HEK293 (cell line): Measurements from ENCODE around the gene CRIP2.

Source experiments
- GLIS2 ChIP-seq: fragments of 450-650 bp; formaldehyde crosslinking; IDR thresholded peaks from 2 replicates; pipeline ENCODE4 v1.5.1; 2016; ENCODE audit warnings: missing biosample characterization, missing genetic modification characterization
- HOXC10 ChIP-seq: sonication (generic); formaldehyde crosslinking; IDR thresholded peaks from 2 replicates; pipeline ENCODE4 v1.8.1; 2023; ENCODE audit warnings: mild to moderate bottlenecking, missing genetic modification reagents
- HOXD13 ChIP-seq: sonication (generic); formaldehyde crosslinking; IDR thresholded peaks from 2 replicates; pipeline ENCODE4 v1.8.0; 2022; ENCODE audit warnings: missing genetic modification reagents, borderline replicate concordance
- KLF9 ChIP-seq: fragments of 450-650 bp; formaldehyde crosslinking; IDR thresholded peaks from 2 replicates; pipeline ENCODE4 v1.5.1; 2016; ENCODE audit warnings: missing biosample characterization, missing genetic modification characterization, low read depth
- PBX3 ChIP-seq: sonication (generic); formaldehyde crosslinking; IDR thresholded peaks from 2 replicates; pipeline ENCODE4 v1.8.1; 2022; ENCODE audit warnings: mild to moderate bottlenecking, moderate library complexity, missing genetic modification reagents
- PRDM2 ChIP-seq: fragments of 450-650 bp; formaldehyde crosslinking; IDR thresholded peaks from 2 replicates; pipeline ENCODE4 v1.5.1; 2016; ENCODE audit warnings: missing biosample characterization, missing genetic modification characterization, borderline replicate concordance
- SP3 ChIP-seq: fragments of 450-650 bp; formaldehyde crosslinking; IDR thresholded peaks from 2 replicates; pipeline ENCODE4 v1.5.1; 2016; ENCODE audit warnings: missing biosample characterization, missing genetic modification characterization
- WT1 ChIP-seq: fragments of 450-650 bp; formaldehyde crosslinking; IDR thresholded peaks from 2 replicates; pipeline ENCODE4 v1.5.1; 2016; ENCODE audit warnings: missing biosample characterization, missing genetic modification characterization
- ZFHX2 ChIP-seq: fragments of 450-650 bp; formaldehyde crosslinking; conservative IDR thresholded peaks from 2 replicates; pipeline ENCODE4 v1.5.1; 2016; ENCODE audit warnings: missing biosample characterization, missing genetic modification characterization
- ZFP41 ChIP-seq: fragments of 450-650 bp; formaldehyde crosslinking; IDR thresholded peaks from 2 replicates; pipeline ENCODE4 v1.5.1; 2016; ENCODE audit warnings: missing biosample characterization, missing genetic modification characterization, borderline replicate concordance
- ZNF138 ChIP-seq: fragments of 450-650 bp; formaldehyde crosslinking; IDR thresholded peaks from 2 replicates; pipeline ENCODE4 v1.5.1; 2016; ENCODE audit warnings: missing biosample characterization, missing genetic modification characterization, borderline replicate concordance
- ZNF140 ChIP-seq: fragments of 450-650 bp; formaldehyde crosslinking; IDR thresholded peaks from 2 replicates; pipeline ENCODE4 v1.5.1; 2016; ENCODE audit warnings: missing biosample characterization, missing genetic modification characterization
- ZNF24 ChIP-seq: fragments of 450-650 bp; formaldehyde crosslinking; IDR thresholded peaks from 2 replicates; pipeline ENCODE4 v1.5.1; 2016; ENCODE audit warnings: missing biosample characterization, missing genetic modification characterization
- ZNF248 ChIP-seq: fragments of 450-650 bp; formaldehyde crosslinking; IDR thresholded peaks from 2 replicates; pipeline ENCODE4 v1.5.1; 2017; ENCODE audit warnings: missing biosample characterization, missing genetic modification characterization
- ZNF366 ChIP-seq: fragments of 450-650 bp; formaldehyde crosslinking; conservative IDR thresholded peaks from 2 replicates; pipeline ENCODE4 v1.5.1; 2016; ENCODE audit warnings: missing biosample characterization, missing genetic modification characterization
- ZNF621 ChIP-seq: fragments of 450-650 bp; formaldehyde crosslinking; IDR thresholded peaks from 2 replicates; pipeline ENCODE4 v1.5.1; 2017; ENCODE audit warnings: missing biosample characterization, missing genetic modification characterization
- ZNF623 ChIP-seq: fragments of 450-650 bp; formaldehyde crosslinking; IDR thresholded peaks from 2 replicates; pipeline ENCODE4 v1.5.1; 2016; ENCODE audit warnings: missing biosample characterization, missing genetic modification characterization
- TF ChIP-seq, protein P1 (sequence below): fragments of 450-650 bp; formaldehyde crosslinking; IDR thresholded peaks from 2 replicates; pipeline ENCODE4 v1.5.1; 2017; ENCODE audit warnings: missing biosample characterization, missing genetic modification characterization
- TF ChIP-seq, protein P2 (sequence below): fragments of 450-650 bp; formaldehyde crosslinking; IDR thresholded peaks from 2 replicates; pipeline ENCODE4 v1.5.1; 2016; ENCODE audit warnings: missing biosample characterization, missing genetic modification characterization
- TF ChIP-seq, protein P3 (sequence below): fragments of 450-650 bp; formaldehyde crosslinking; IDR thresholded peaks from 2 replicates; pipeline ENCODE4 v1.5.1; 2016; ENCODE audit warnings: missing biosample characterization, missing genetic modification characterization

The CRIP2 gene

DNA sequence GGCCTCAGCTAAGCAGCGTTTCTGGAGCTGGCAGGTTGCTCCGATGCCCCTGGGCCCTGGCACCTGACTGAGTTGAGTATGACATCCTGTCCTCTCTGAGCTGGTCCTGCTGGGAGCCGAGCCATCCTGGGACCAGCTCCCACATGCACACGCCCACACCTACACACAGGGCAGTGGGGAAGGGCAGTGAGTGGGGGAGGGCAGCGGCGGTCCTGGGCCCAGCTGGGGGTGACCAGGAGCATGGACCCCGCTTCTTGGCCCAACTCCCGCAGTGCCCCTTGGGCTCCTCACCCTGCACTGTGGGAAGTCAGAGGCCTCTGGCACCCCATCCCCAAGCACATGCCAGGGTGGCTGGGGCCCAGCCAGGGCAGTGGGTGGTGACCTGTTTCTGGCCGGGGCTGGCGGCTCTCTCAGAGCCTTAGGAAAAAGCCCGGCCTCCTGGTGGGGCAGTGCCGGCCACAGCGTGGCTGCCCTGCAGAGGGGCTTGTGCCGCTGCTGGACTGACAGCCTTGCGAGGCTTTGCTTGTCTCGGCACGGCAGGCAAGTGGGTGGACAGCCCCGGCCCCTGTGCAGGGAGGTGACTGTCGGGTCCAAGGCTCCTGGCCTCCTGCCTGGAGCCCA, 5.9 kb upstream of the CRIP2 start (continued):
- TF ChIP-seq PRDM2 (tag by site-specific recombination) = no peak
- TF ChIP-seq, protein P1, sequence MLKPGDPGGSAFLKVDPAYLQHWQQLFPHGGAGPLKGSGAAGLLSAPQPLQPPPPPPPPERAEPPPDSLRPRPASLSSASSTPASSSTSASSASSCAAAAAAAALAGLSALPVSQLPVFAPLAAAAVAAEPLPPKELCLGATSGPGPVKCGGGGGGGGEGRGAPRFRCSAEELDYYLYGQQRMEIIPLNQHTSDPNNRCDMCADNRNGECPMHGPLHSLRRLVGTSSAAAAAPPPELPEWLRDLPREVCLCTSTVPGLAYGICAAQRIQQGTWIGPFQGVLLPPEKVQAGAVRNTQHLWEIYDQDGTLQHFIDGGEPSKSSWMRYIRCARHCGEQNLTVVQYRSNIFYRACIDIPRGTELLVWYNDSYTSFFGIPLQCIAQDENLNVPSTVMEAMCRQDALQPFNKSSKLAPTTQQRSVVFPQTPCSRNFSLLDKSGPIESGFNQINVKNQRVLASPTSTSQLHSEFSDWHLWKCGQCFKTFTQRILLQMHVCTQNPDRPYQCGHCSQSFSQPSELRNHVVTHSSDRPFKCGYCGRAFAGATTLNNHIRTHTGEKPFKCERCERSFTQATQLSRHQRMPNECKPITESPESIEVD (tag by site-specific recombination) = no peak
- no peak for TF ChIP-seq HOXC10 (CRISPR knock-in tag)
- no peak for TF ChIP-seq HOXD13
- TF ChIP-seq ZNF24 (tag by site-specific recombination) = no peak
- TF ChIP-seq ZNF366 (tag by site-specific recombination) = no peak
- TF ChIP-seq PBX3 = no peak
- no peak for TF ChIP-seq WT1 (tag by site-specific recombination)
- TF ChIP-seq ZNF621 (tag by site-specific recombination) = no peak
- peak; percentile 69 for TF ChIP-seq ZFHX2 (tag by site-specific recombination)
- TF ChIP-seq ZFP41 = no peak
- TF ChIP-seq ZNF248 (tag by site-specific recombination) = no peak
- peak; percentile 27; the same call in 1 of the 2 replicates for TF ChIP-seq GLIS2 (tag by site-specific recombination)
- no peak for TF ChIP-seq SP3 (tag by site-specific recombination)
- TF ChIP-seq ZNF140 (tag by site-specific recombination) = no peak
- TF ChIP-seq ZNF623 (tag by site-specific recombination) = no peak
- TF ChIP-seq KLF9 (tag by site-specific recombination) = no peak
- TF ChIP-seq, protein P2, sequence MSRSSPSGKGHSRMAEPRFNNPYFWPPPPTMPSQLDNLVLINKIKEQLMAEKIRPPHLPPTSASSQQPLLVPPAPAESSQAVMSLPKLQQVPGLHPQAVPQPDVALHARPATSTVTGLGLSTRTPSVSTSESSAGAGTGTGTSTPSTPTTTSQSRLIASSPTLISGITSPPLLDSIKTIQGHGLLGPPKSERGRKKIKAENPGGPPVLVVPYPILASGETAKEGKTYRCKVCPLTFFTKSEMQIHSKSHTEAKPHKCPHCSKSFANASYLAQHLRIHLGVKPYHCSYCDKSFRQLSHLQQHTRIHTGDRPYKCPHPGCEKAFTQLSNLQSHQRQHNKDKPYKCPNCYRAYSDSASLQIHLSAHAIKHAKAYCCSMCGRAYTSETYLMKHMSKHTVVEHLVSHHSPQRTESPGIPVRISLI (tag by site-specific recombination) = no peak
- TF ChIP-seq, protein P3, sequence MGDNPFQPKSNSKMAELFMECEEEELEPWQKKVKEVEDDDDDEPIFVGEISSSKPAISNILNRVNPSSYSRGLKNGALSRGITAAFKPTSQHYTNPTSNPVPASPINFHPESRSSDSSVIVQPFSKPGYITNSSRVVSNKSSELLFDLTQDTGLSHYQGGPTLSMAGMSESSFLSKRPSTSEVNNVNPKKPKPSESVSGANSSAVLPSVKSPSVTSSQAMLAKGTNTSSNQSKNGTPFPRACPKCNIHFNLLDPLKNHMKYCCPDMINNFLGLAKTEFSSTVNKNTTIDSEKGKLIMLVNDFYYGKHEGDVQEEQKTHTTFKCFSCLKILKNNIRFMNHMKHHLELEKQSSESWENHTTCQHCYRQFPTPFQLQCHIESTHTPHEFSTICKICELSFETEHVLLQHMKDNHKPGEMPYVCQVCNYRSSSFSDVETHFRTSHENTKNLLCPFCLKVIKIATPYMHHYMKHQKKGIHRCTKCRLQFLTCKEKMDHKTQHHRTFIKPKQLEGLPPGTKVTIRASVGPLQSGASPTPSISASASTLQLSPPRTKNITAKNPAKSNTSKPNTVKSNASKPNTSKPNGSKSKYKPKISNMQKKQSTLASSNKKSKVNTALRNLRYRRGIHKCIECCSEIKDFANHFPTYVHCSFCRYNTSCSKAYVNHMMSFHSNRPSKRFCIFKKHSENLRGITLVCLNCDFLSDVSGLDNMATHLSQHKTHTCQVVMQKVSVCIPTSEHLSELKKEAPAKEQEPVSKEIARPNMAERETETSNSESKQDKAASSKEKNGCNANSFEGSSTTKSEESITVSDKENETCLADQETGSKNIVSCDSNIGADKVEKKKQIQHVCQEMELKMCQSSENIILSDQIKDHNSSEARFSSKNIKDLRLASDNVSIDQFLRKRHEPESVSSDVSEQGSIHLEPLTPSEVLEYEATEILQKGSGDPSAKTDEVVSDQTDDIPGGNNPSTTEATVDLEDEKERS (tag by site-specific recombination) = no peak
- TF ChIP-seq ZNF138 = no peak
